HUES48 (cell line): ENCODE data around the gene AGAP1.

ENCODE experiments used
- H3K27ac ChIP-seq: one replicate; pipeline ENCODE4 v1.7.0; 2013; ENCODE audit warnings: low read depth, low read length, inconsistent platforms
- H3K27me3 ChIP-seq: 2 replicates; pipeline ENCODE4 v1.6.1; 2013; ENCODE audit warnings: mild to moderate bottlenecking, low read length; ENCODE audit not compliant: control insufficient read depth, insufficient read depth
- H3K36me3 ChIP-seq: 2 replicates; pipeline ENCODE4 v1.6.1; 2013; ENCODE audit warnings: low read length; ENCODE audit not compliant: control insufficient read depth, insufficient read depth
- H3K4me1 ChIP-seq: 2 replicates; pipeline ENCODE4 v1.6.1; 2013; ENCODE audit warnings: mild to moderate bottlenecking, low read length; ENCODE audit not compliant: control insufficient read depth, insufficient read depth
- H3K4me3 ChIP-seq: 2 replicates; pipeline ENCODE4 v1.5.1; 2013; ENCODE audit warnings: mild to moderate bottlenecking, low read depth, low read length
- H3K9ac ChIP-seq: 2 replicates; pipeline ENCODE4 v1.6.1; 2013; ENCODE audit warnings: mild to moderate bottlenecking, low read depth, low read length, moderate library complexity
- H3K9me3 ChIP-seq: 2 replicates; pipeline ENCODE4 v1.6.1; 2013; ENCODE audit warnings: low read length; ENCODE audit not compliant: control insufficient read depth, insufficient read depth

The AGAP1 gene

GRCh38 chr2:235493775-235494715, at the start of gene AGAP1:
Gene AGAP1, plus strand, starts transcription at chr2:235494043.
- peaks cover 30% of the 10 kb centered on the region for H3K4me1 ChIP-seq
- peak within 1 kb of the TSS; percentile 50; the same call in 1 of the 2 replicates for H3K9ac ChIP-seq
- peak within 1 kb of the TSS; percentile 83 for H3K4me3 ChIP-seq
- H3K9me3 ChIP-seq = no peaks in the 10 kb centered on the region
- H3K27me3 ChIP-seq = peaks cover 9% of the 10 kb centered on the region
- H3K36me3 ChIP-seq = no peaks in the 10 kb centered on the region
- H3K27ac ChIP-seq = no peak within 1 kb of the TSS

- H3K27ac ChIP-seq = no peak overlapping the region
- H3K4me1 ChIP-seq = no peaks in the 10 kb centered on the region
- peaks cover 4% of the 10 kb centered on the region; the same call in 1 of the 2 replicates for H3K9me3 ChIP-seq
- no peaks in the 10 kb centered on the region for H3K27me3 ChIP-seq
- H3K4me3 ChIP-seq = no peak overlapping the region
- H3K9ac ChIP-seq = no peak overlapping the region
- H3K36me3 ChIP-seq = no peaks in the 10 kb centered on the region
These were observed 49.7 kb upstream of the AGAP1 start for GRCh38 chr2:235444101-235444597.

GRCh38 chr2:235445116-235445515, 48.7 kb upstream of the AGAP1 start:
- Histone ChIP-seq H3K27me3 (no peaks in the 10 kb centered on the region), H3K27ac (no peak overlapping the region), H3K4me3 (no peak overlapping the region), H3K9ac (no peak overlapping the region), H3K4me1 (no peaks in the 10 kb centered on the region), H3K36me3 (no peaks in the 10 kb centered on the region), H3K9me3 (peaks cover 4% of the 10 kb centered on the region; the same call in 1 of the 2 replicates)

- H3K4me3 ChIP-seq = no peak overlapping the region
- H3K27ac ChIP-seq = no peak overlapping the region
- no peaks in the 10 kb centered on the region for H3K36me3 ChIP-seq
- H3K4me1 ChIP-seq = no peaks in the 10 kb centered on the region
- H3K9ac ChIP-seq = no peak overlapping the region
- H3K9me3 ChIP-seq = peaks cover 4% of the 10 kb centered on the region; the same call in 1 of the 2 replicates
- no peaks in the 10 kb centered on the region; the same call in 1 of the 2 replicates for H3K27me3 ChIP-seq
These were observed 47.8 kb upstream of the AGAP1 start for GRCh38 chr2:235446082-235446481.

GRCh38 chr2:235447210-235447609, 46.6 kb upstream of the AGAP1 start:
- Histone ChIP-seq H3K4me3 (no peak overlapping the region), H3K9ac (no peak overlapping the region), H3K27ac (no peak overlapping the region), H3K9me3 (peaks cover 4% of the 10 kb centered on the region; the same call in 1 of the 2 replicates), H3K27me3 (no peaks in the 10 kb centered on the region; the same call in 1 of the 2 replicates), H3K4me1 (no peaks in the 10 kb centered on the region), H3K36me3 (no peaks in the 10 kb centered on the region)

- H3K9me3 ChIP-seq = no peaks in the 10 kb centered on the region
- H3K27ac ChIP-seq = no peak overlapping the region
- no peaks in the 10 kb centered on the region for H3K4me1 ChIP-seq
- H3K27me3 ChIP-seq = no peaks in the 10 kb centered on the region; the same call in 1 of the 2 replicates
- H3K9ac ChIP-seq = no peak overlapping the region
- H3K4me3 ChIP-seq = no peak overlapping the region
- no peaks in the 10 kb centered on the region for H3K36me3 ChIP-seq
These were observed 44.3 kb upstream of the AGAP1 start for GRCh38 chr2:235449568-235449967.

GRCh38 chr2:235453605-235454151, 40.2 kb upstream of the AGAP1 start:
- no peak overlapping the region for H3K9ac ChIP-seq
- H3K4me1 ChIP-seq = no peaks in the 10 kb centered on the region
- no peaks in the 10 kb centered on the region; the same call in 1 of the 2 replicates for H3K27me3 ChIP-seq
- no peaks in the 10 kb centered on the region for H3K9me3 ChIP-seq
- H3K27ac ChIP-seq = no peak overlapping the region
- H3K36me3 ChIP-seq = no peaks in the 10 kb centered on the region
- no peak overlapping the region for H3K4me3 ChIP-seq

- no peak overlapping the region for H3K4me3 ChIP-seq
- no peak overlapping the region for H3K9ac ChIP-seq
- no peak overlapping the region for H3K27ac ChIP-seq
- no peaks in the 10 kb centered on the region for H3K9me3 ChIP-seq
- no peaks in the 10 kb centered on the region for H3K36me3 ChIP-seq
- no peaks in the 10 kb centered on the region for H3K4me1 ChIP-seq
- no peaks in the 10 kb centered on the region for H3K27me3 ChIP-seq
These were observed 35.0 kb upstream of the AGAP1 start for GRCh38 chr2:235458839-235459273.

- no peaks in the 10 kb centered on the region for H3K4me1 ChIP-seq
- no peaks in the 10 kb centered on the region for H3K27me3 ChIP-seq
- H3K4me3 ChIP-seq = no peak overlapping the region
- no peak overlapping the region for H3K9ac ChIP-seq
- H3K9me3 ChIP-seq = no peaks in the 10 kb centered on the region
- no peak overlapping the region for H3K27ac ChIP-seq
- H3K36me3 ChIP-seq = no peaks in the 10 kb centered on the region
These were observed 33.2 kb upstream of the AGAP1 start for GRCh38 chr2:235460548-235461047.

GRCh38 chr2:235461763-235462414, 32.0 kb upstream of the AGAP1 start:
- Histone ChIP-seq H3K27me3 (no peaks in the 10 kb centered on the region), H3K9ac (no peak overlapping the region), H3K4me1 (no peaks in the 10 kb centered on the region), H3K27ac (no peak overlapping the region), H3K9me3 (no peaks in the 10 kb centered on the region), H3K4me3 (no peak overlapping the region), H3K36me3 (no peaks in the 10 kb centered on the region)
